Hepatocyte (in vitro differentiated cells): ENCODE data around the gene TDRKH.

Experiments used
- CTCF ChIP-seq: fragments of 200-600 bp; sonication (generic); IDR thresholded peaks from 2 replicates; pipeline ENCODE4 v1.5.1; 2016; ENCODE audit warnings: antibody characterized with exemption, mild to moderate bottlenecking; ENCODE audit not compliant: poor library complexity
- EZH2 ChIP-seq: fragments of 200-600 bp; sonication (generic); IDR thresholded peaks from 2 replicates; pipeline ENCODE4 v1.6.1; 2016; ENCODE audit warnings: antibody characterized with exemption, mild to moderate bottlenecking, borderline replicate concordance
- EZH2phosphoT487 ChIP-seq: fragments of 200-600 bp; sonication (generic); IDR thresholded peaks from one replicate; pipeline ENCODE4 v1.6.1; 2018; ENCODE audit warnings: antibody characterized with exemption, mild to moderate bottlenecking, low read depth, moderate library complexity; ENCODE audit not compliant: unreplicated experiment, severe bottlenecking

DNA sequence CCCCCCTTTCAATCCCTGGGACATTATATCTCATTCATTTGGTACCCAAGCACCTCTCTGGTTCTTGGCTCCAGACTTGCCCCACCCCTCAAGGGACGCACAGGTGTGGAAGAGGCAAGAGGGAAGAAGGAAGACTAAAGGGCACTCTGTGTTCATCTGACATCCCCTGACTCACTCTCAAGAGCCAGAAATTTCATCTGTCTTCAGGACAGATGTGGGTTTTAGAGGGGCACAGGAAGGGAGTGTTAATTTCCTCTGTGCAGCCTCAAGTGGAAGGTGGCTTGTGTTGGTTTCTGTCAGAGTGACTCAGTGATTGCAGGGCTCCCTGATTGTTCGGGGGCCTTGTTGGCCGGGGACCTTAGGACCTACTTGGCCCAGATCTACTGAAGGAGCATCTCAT lies 46.9 kb upstream of the TDRKH start:
- no peak for TF ChIP-seq CTCF
- peak; percentile 16 for TF ChIP-seq EZH2
- TF ChIP-seq EZH2phosphoT487 = no peak
